Osteoblast (primary cell): ENCODE measurements around the gene PCDHA1. TPM values are rescaled to one million over a fixed set of nuclear protein-coding genes. Genes with fewer than 3 reads are reported as not detected.

ENCODE experiments used
- DNase-seq: peaks from one replicate; pipeline ENCODE4 v3.0.0; 2011; ENCODE audit warnings: low spot score, mixed read lengths; ENCODE audit not compliant: insufficient read length; ENCODE audit errors: missing footprints
- H2AFZ ChIP-seq: 2 replicates; pipeline ENCODE4 v1.6.0; 2011; ENCODE audit warnings: mild to moderate bottlenecking, low read length
- H3K27ac ChIP-seq: 2 replicates; pipeline ENCODE4 v1.5.1; 2011; ENCODE audit warnings: mild to moderate bottlenecking, low read depth, low read length, moderate library complexity
- H3K27me3 ChIP-seq: 2 replicates; pipeline ENCODE4 v1.6.0; 2012; ENCODE audit warnings: mild to moderate bottlenecking, control low read depth, inconsistent platforms, low read length, moderate library complexity; ENCODE audit not compliant: insufficient read depth
- H3K36me3 ChIP-seq: 2 replicates; pipeline ENCODE4 v1.5.1; 2011; ENCODE audit warnings: mild to moderate bottlenecking, low read length, control low read depth, moderate library complexity; ENCODE audit not compliant: insufficient read depth
- H3K4me1 ChIP-seq: 2 replicates; pipeline ENCODE4 v1.5.1; 2011; ENCODE audit warnings: mild to moderate bottlenecking, low read length, control low read depth, moderate library complexity; ENCODE audit not compliant: insufficient read depth
- H3K4me2 ChIP-seq: 2 replicates; pipeline ENCODE4 v1.6.0; 2011; ENCODE audit warnings: mild to moderate bottlenecking, low read length; ENCODE audit not compliant: insufficient read depth
- H3K4me3 ChIP-seq: fragments of 200-600 bp; sonication (generic); 3 replicates; pipeline ENCODE4 v1.5.1; 2012; ENCODE audit warnings: mild to moderate bottlenecking, low read length, inconsistent platforms; ENCODE audit not compliant: insufficient read depth
- H3K79me2 ChIP-seq: 2 replicates; pipeline ENCODE4 v1.6.0; 2012; ENCODE audit warnings: mild to moderate bottlenecking, low read length, control low read depth, inconsistent platforms; ENCODE audit not compliant: insufficient read depth
- H3K9me3 ChIP-seq: 2 replicates; pipeline ENCODE4 v1.5.1; 2011; ENCODE audit warnings: low read depth, low read length, control low read depth
- H4K20me1 ChIP-seq: 2 replicates; pipeline ENCODE4 v1.6.0; 2012; ENCODE audit warnings: mild to moderate bottlenecking, low read length, control low read depth; ENCODE audit not compliant: insufficient read depth
- CTCF ChIP-seq: IDR thresholded peaks from 2 replicates; pipeline ENCODE4 v1.5.1; 2011; ENCODE audit warnings: mild to moderate bottlenecking, low read depth, low read length, moderate library complexity; ENCODE audit errors: extremely low read depth
- total RNA-seq: library from RNA; depleted of rRNA; stranded (reverse); fragments of >200 nt; gene quantifications from 2 replicates; pipeline ENCODE4 v1.2.3, GENCODE V29; 2012

The PCDHA1 gene
- total RNA-seq, 1 donor = not detected

DNA sequence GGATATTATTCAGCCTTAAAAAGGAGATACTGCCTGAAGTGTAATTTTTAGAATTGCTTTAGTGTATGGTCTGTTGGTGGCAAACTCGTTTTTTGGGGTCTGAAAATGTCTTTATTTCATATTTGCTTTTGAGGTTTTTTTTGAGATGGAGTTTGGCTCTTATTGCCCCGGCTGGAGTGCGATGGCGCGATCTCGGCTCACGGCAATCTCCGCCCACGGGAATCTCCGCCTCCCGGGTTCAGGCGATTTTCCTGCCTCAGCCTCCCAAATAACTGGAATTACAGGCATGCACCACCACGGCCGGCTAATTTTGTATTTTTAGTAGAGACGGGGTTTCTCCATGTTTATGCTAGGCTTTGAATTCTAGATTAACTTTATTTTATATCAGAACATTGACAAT, 245.1 kb downstream of the PCDHA1 start:
- no peak for DNase-seq
- H2AFZ ChIP-seq = no peak overlapping the region
- H3K79me2 ChIP-seq = no peaks in the 10 kb centered on the region
- no peaks in the 10 kb centered on the region for H3K4me1 ChIP-seq
- no peak overlapping the region for H3K27ac ChIP-seq
- H3K4me2 ChIP-seq = no peak overlapping the region
- no peaks in the 10 kb centered on the region for H3K27me3 ChIP-seq
- no peak overlapping the region for H3K4me3 ChIP-seq
- no peak for TF ChIP-seq CTCF
- H3K36me3 ChIP-seq = no peaks in the 10 kb centered on the region
- H4K20me1 ChIP-seq = no peaks in the 10 kb centered on the region
- H3K9me3 ChIP-seq = no peaks in the 10 kb centered on the region

DNA sequence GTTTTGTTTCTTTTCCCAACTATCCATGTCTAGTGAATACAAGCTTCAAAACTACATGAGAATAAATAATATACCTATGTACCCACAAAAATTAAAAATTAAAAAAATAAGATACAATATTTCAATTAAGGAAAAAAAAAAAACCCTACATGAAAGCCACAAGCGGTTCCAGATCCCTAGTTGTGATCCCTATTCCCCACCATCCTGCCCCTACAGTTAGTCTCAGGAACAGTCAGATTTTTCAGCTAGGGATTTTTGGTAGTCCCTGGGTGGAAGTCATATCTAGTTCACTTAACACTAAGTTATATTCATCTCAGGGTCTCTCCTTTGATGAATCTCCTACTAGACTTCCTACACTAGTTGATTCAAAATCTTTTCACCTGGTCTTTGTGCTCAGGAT, 246.7 kb downstream of the PCDHA1 start:
- no peak for TF ChIP-seq CTCF
- Histone ChIP-seq H4K20me1 (no peaks in the 10 kb centered on the region), H3K4me2 (no peak overlapping the region), H3K27ac (no peak overlapping the region), H3K79me2 (no peaks in the 10 kb centered on the region), H3K36me3 (no peaks in the 10 kb centered on the region), H3K4me1 (no peaks in the 10 kb centered on the region), H2AFZ (no peak overlapping the region), H3K27me3 (no peaks in the 10 kb centered on the region), H3K4me3 (no peak overlapping the region), H3K9me3 (no peaks in the 10 kb centered on the region)
- DNase-seq = no peak

GRCh38 chr5:141039061-141039460, 253.1 kb downstream of the PCDHA1 start:
- no peaks in the 10 kb centered on the region for H3K27me3 ChIP-seq
- H3K4me1 ChIP-seq = no peaks in the 10 kb centered on the region
- no peak overlapping the region for H3K4me2 ChIP-seq
- DNase-seq = no peak
- H3K4me3 ChIP-seq = no peak overlapping the region
- no peaks in the 10 kb centered on the region for H3K79me2 ChIP-seq
- no peak overlapping the region for H3K27ac ChIP-seq
- H3K9me3 ChIP-seq = no peaks in the 10 kb centered on the region
- TF ChIP-seq CTCF = no peak
- H4K20me1 ChIP-seq = no peaks in the 10 kb centered on the region
- H2AFZ ChIP-seq = no peak overlapping the region
- H3K36me3 ChIP-seq = no peaks in the 10 kb centered on the region

- no peaks in the 10 kb centered on the region for H4K20me1 ChIP-seq
- H3K4me2 ChIP-seq = no peak overlapping the region
- no peak overlapping the region for H3K27ac ChIP-seq
- H3K27me3 ChIP-seq = no peaks in the 10 kb centered on the region
- no peaks in the 10 kb centered on the region for H3K9me3 ChIP-seq
- peak; percentile 32 for DNase-seq
- no peaks in the 10 kb centered on the region for H3K36me3 ChIP-seq
- no peak overlapping the region for H2AFZ ChIP-seq
- TF ChIP-seq CTCF = no peak
- H3K4me3 ChIP-seq = no peak overlapping the region
- no peaks in the 10 kb centered on the region for H3K4me1 ChIP-seq
- no peaks in the 10 kb centered on the region for H3K79me2 ChIP-seq
These were observed 253.6 kb downstream of the PCDHA1 start for GRCh38 chr5:141039517-141039916.
